ENCODE data around the gene SOBP. TPM values are rescaled to one million over a fixed set of nuclear protein-coding genes. Genes with fewer than 3 reads are reported as not detected.

The SOBP gene
- total and polyA plus RNA-seq, 2 donors (not counting 1 experiment from before 2014, with no cell fraction given): 0.82 to 1.5 TPM

DNA sequence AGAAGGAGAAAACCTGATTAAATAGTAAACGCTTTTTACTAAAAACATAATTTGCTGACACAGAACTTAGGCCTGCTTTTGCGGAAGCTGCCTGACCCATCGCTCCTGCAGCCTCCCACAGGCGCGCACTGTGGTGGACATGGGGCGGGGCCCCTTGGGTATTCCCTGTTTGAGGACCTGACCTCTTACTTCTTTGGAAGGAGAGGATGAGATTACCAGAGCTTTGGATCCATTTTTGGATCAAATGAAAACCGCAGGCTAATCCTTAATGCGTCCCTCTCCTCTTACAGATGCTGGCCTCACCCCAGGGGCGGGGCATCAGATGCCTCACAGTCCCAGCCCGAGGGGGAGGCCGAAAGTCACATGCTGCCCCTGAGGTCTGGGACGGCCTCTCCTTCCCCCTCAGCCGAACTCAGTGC is 183.2 kb downstream of the SOBP start:
- ChIA-PET CTCF (interaction anchor here (0.6 to 4.6 kb wide), 7 partner anchors 15 to 1366 kb away, joined by 3 to 59 read pairs (median 10); partner anchors contain the start of gene SOBP), POLR2A (no interaction called here)
- no peaks in the 10 kb centered on the region for H3K36me3 ChIP-seq (replicated peaks in 1 of 2; ENCODE audit: control extremely low read depth in 1 of 2, control insufficient read depth in 1 of 2, extremely low read depth in 1 of 2, insufficient read depth in 2 of 2, low read length in 1 of 2)
- ATAC-seq (ENCODE audit: low read depth) (no peak), DNase-seq (no peak)
- H3K4me1 ChIP-seq (ENCODE audit: control insufficient read depth in 2 of 2, insufficient read depth in 2 of 2, low read length in 2 of 2): peaks cover 49 to 50% of the 10 kb centered on the region in 2 donors
- no peak overlapping the region for H2AFZ ChIP-seq (ENCODE audit: insufficient read depth, low read depth, low read length, poor library complexity, severe bottlenecking)
- Mint-ChIP-seq H3K27me3 (no peaks in the 10 kb centered on the region), H3K27ac (no peak overlapping the region), H3K4me1 (peaks cover 45% of the 10 kb centered on the region), H3K4me3 (no peak overlapping the region), H3K9me3 (ENCODE audit: insufficient read depth) (no peaks in the 10 kb centered on the region)
- WGBS (ENCODE audit: insufficient coverage): 96% methylated on average over 10 of the region's 13 CpGs
- no peak overlapping the region for H3K4me3 ChIP-seq (ENCODE audit: control extremely low read depth in 1 of 5, extremely low read depth in 1 of 5, insufficient read depth in 1 of 5, low read depth in 2 of 5, low read length in 4 of 5)
- H3K4me2 ChIP-seq (replicated peaks; ENCODE audit: low read depth, low read length, poor library complexity, severe bottlenecking): no peak overlapping the region
- H3K79me2 ChIP-seq (ENCODE audit: control insufficient read depth, insufficient read depth, low read length): no peaks in the 10 kb centered on the region
- H4K20me1 ChIP-seq (ENCODE audit: control insufficient read depth, insufficient read depth, low read length, poor library complexity, severe bottlenecking): no peaks in the 10 kb centered on the region
- no peaks in the 10 kb centered on the region for H3K27me3 ChIP-seq (replicated peaks in 1 of 4; ENCODE audit: control extremely low read depth in 1 of 4, control insufficient read depth in 3 of 4, insufficient read depth in 4 of 4, low read length in 3 of 4)
- H3K9me3 ChIP-seq (ENCODE audit: control extremely low read depth in 1 of 3, control insufficient read depth in 2 of 3, insufficient read depth in 1 of 3, low read length in 2 of 3): peaks cover 0 to 9% (median 0%) of the 10 kb centered on the region in 3 donors
- intact Hi-C loops (cut with micrococcal nuclease): loop anchor here (10.0 kb wide), 1 partner anchor 558 kb away; the partner anchor contains the start of gene BEND3
- H3K27ac ChIP-seq (ENCODE audit: low read length in 2 of 2): no peak overlapping the region
- no peak overlapping the region for H3K9ac ChIP-seq (ENCODE audit: low read length)
- TF ChIP-seq, protein P1, sequence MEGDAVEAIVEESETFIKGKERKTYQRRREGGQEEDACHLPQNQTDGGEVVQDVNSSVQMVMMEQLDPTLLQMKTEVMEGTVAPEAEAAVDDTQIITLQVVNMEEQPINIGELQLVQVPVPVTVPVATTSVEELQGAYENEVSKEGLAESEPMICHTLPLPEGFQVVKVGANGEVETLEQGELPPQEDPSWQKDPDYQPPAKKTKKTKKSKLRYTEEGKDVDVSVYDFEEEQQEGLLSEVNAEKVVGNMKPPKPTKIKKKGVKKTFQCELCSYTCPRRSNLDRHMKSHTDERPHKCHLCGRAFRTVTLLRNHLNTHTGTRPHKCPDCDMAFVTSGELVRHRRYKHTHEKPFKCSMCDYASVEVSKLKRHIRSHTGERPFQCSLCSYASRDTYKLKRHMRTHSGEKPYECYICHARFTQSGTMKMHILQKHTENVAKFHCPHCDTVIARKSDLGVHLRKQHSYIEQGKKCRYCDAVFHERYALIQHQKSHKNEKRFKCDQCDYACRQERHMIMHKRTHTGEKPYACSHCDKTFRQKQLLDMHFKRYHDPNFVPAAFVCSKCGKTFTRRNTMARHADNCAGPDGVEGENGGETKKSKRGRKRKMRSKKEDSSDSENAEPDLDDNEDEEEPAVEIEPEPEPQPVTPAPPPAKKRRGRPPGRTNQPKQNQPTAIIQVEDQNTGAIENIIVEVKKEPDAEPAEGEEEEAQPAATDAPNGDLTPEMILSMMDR (IDR thresholded peaks at IDR 0.05): no peak
- TF ChIP-seq EZH2 (IDR thresholded peaks at IDR 0.05; ENCODE audit: borderline replicate concordance, insufficient read depth, low read depth, low read length, poor library complexity, severe bottlenecking): no peak

DNA sequence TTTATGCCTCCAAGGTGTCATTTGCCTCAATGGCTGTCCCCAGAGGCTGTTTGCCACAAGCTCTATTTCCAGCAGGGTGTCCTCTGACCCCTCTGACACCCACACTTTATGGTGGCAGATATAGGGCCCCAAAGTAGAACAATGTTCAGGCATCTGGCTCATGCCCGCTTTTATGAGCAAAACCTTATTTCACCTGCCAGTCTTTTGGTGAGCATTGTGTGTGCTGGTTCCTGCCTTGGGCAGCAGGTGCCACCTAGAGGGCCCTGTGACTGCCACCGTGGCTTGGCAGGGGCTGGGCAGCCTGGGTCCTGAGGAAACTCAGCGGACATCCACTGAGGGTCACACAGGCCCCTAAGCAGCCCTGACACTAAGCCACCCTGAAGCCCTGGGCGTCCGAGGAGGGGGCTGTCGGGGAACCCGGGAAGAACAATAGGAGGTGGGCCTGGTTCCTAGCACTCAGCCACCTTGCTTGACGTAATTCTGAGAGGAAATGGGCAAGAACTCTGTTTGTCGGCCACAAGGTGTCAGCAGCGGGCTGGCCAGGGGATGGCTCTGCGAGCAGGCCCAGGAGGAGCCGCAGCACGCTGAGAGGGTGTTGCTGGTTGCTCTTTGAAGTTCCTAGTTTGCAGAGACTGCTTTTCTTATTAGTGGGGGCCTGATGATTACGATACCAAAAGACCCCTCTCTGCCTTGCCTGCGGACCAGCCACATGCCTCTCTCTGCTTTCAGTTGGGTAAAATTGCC is 185.2 kb downstream of the SOBP start:
- POLR2A ChIA-PET: no interaction called here

More for the DNA sequence above, 185.2 kb downstream of the SOBP start:
- 6% methylated on average over 14 of the region's 15 CpGs for WGBS (ENCODE audit: insufficient coverage)
- peaks cover 28% of the 10 kb centered on the region for H3K4me1 Mint-ChIP-seq
- peak; percentile 93 for DNase-seq
- no peaks in the 10 kb centered on the region for H3K79me2 ChIP-seq (ENCODE audit: control insufficient read depth, insufficient read depth, low read length)
- no peaks in the 10 kb centered on the region for H3K9me3 ChIP-seq (ENCODE audit: control extremely low read depth in 1 of 3, control insufficient read depth in 2 of 3, insufficient read depth in 1 of 3, low read length in 2 of 3)
- peak overlapping the region; percentile 89 for H3K4me3 Mint-ChIP-seq
- H2AFZ ChIP-seq (ENCODE audit: insufficient read depth, low read depth, low read length, poor library complexity, severe bottlenecking): peak overlapping the region; percentile 97
- peak; percentile 91 for ATAC-seq (ENCODE audit: low read depth)
- TF ChIP-seq, protein P1 (IDR thresholded peaks at IDR 0.05): peak; percentile 94
- no peak for TF ChIP-seq EZH2 (IDR thresholded peaks at IDR 0.05; ENCODE audit: borderline replicate concordance, insufficient read depth, low read depth, low read length, poor library complexity, severe bottlenecking)
- no peaks in the 10 kb centered on the region for H3K27me3 Mint-ChIP-seq
- H3K9me3 Mint-ChIP-seq (ENCODE audit: insufficient read depth): no peaks in the 10 kb centered on the region
- H3K4me2 ChIP-seq (replicated peaks; ENCODE audit: low read depth, low read length, poor library complexity, severe bottlenecking): peak overlapping the region; percentile 97
- intact Hi-C loops (cut with micrococcal nuclease): loop anchor here (1.0 to 10.0 kb wide), 11 partner anchors 17 to 851 kb away; partner anchors contain the start of genes BEND3, PDSS2 and SOBP
- peaks cover 29% of the 10 kb centered on the region in 2 donors for H3K4me1 ChIP-seq (ENCODE audit: control insufficient read depth in 2 of 2, insufficient read depth in 2 of 2, low read length in 2 of 2)
- CTCF ChIA-PET: interaction anchor here (0.5 to 4.6 kb wide), 40 partner anchors 10 to 634 kb away, joined by 3 to 59 read pairs (median 4); partner anchors contain the start of genes PDSS2 and SOBP
- H3K4me3 ChIP-seq (ENCODE audit: control extremely low read depth in 1 of 5, extremely low read depth in 1 of 5, insufficient read depth in 1 of 5, low read depth in 2 of 5, low read length in 4 of 5): peak overlapping the region in 4 of 5 experiments; percentile 29 to 58 (median 48)
- H3K27ac ChIP-seq (ENCODE audit: low read length in 2 of 2): peak overlapping the region; percentile 75 to 89
- no peaks in the 10 kb centered on the region for H3K27me3 ChIP-seq (replicated peaks in 1 of 4; ENCODE audit: control extremely low read depth in 1 of 4, control insufficient read depth in 3 of 4, insufficient read depth in 4 of 4, low read length in 3 of 4)
- H3K27ac Mint-ChIP-seq: peak overlapping the region; percentile 92
- H3K36me3 ChIP-seq (replicated peaks in 1 of 2; ENCODE audit: control extremely low read depth in 1 of 2, control insufficient read depth in 1 of 2, extremely low read depth in 1 of 2, insufficient read depth in 2 of 2, low read length in 1 of 2): no peaks in the 10 kb centered on the region
- H4K20me1 ChIP-seq (ENCODE audit: control insufficient read depth, insufficient read depth, low read length, poor library complexity, severe bottlenecking): no peaks in the 10 kb centered on the region
- H3K9ac ChIP-seq (ENCODE audit: low read length): peak overlapping the region; percentile 78
